SU-DHL-6 (cell line): ENCODE measurements around the gene SREBF2.

Experiments used
- H2AFZ ChIP-seq: fragments of 200-600 bp; sonication (generic); 2 replicates; pipeline ENCODE4 v1.6.1; 2014; ENCODE audit warnings: low read depth, mild to moderate bottlenecking, moderate library complexity, mixed read lengths, antibody characterized with exemption, low read length; ENCODE audit not compliant: severe bottlenecking
- H3F3A ChIP-seq: fragments of 200-600 bp; shearing (Covaris generic); 2 replicates; pipeline ENCODE4 v1.6.0; 2016; ENCODE audit warnings: antibody characterized with exemption, mild to moderate bottlenecking; ENCODE audit not compliant: insufficient read depth
- H3K27ac ChIP-seq: fragments of 200-600 bp; sonication (generic); 2 replicates; pipeline ENCODE4 v1.5.1; 2016; ENCODE audit warnings: low read depth, mild to moderate bottlenecking, low read length, moderate library complexity, mixed read lengths
- H3K27me3 ChIP-seq: fragments of 200-600 bp; sonication (generic), shearing (Covaris generic); 2 replicates; pipeline ENCODE4 v1.6.0; 2014; ENCODE audit warnings: mild to moderate bottlenecking, low read length
- H3K36me3 ChIP-seq: fragments of 200-600 bp; sonication (generic); 2 replicates; pipeline ENCODE4 v1.6.1; 2014; ENCODE audit warnings: mild to moderate bottlenecking, low read length, mixed read lengths
- H3K4me2 ChIP-seq: fragments of 300-600, 200-600 bp; shearing (Covaris generic), sonication (generic); 2 replicates; pipeline ENCODE4 v1.6.0; 2014; ENCODE audit warnings: low read length, low read depth, mild to moderate bottlenecking; ENCODE audit not compliant: poor library complexity, severe bottlenecking
- H3K4me3 ChIP-seq: fragments of 200-600 bp; sonication (generic); 2 replicates; pipeline ENCODE4 v1.5.1; 2014; ENCODE audit warnings: antibody characterized with exemption, low read length, mild to moderate bottlenecking, mixed read lengths; ENCODE audit not compliant: insufficient read depth, poor library complexity, severe bottlenecking
- H3K79me2 ChIP-seq: fragments of 200-600 bp; sonication (generic); 2 replicates; pipeline ENCODE4 v1.6.1; 2014; ENCODE audit warnings: mild to moderate bottlenecking, low read length, moderate library complexity; ENCODE audit not compliant: insufficient read depth
- H3K9ac ChIP-seq: fragments of 200-600 bp; sonication (generic); 2 replicates; pipeline ENCODE4 v1.7.0; 2014; ENCODE audit warnings: mild to moderate bottlenecking, low read length
- H3K9me2 ChIP-seq: fragments of 200-600 bp; sonication (generic); replicated peaks from 2 replicates; pipeline ENCODE4 v1.6.1; 2014; ENCODE audit warnings: low read length; ENCODE audit not compliant: insufficient read depth
- H3K9me3 ChIP-seq: fragments of 200-600 bp; sonication (generic); 2 replicates; pipeline ENCODE4 v1.6.1; 2014; ENCODE audit warnings: low read length, mixed read lengths; ENCODE audit not compliant: insufficient read depth
- H4K20me1 ChIP-seq: fragments of 200-600 bp; sonication (generic); 2 replicates; pipeline ENCODE4 v1.6.1; 2014; ENCODE audit warnings: low read depth, mild to moderate bottlenecking, antibody characterized with exemption, low read length, moderate library complexity, mixed read lengths
- EZH2phosphoT487 ChIP-seq: fragments of 200-600 bp; sonication (generic), shearing (Covaris generic); conservative IDR thresholded peaks from 2 replicates; pipeline ENCODE4 v1.6.1; 2018; ENCODE audit warnings: mild to moderate bottlenecking, antibody characterized with exemption, low read length, moderate library complexity, mixed read lengths
- TF ChIP-seq, protein P1 (sequence below): fragments of 200-600 bp; sonication (generic); IDR thresholded peaks from one replicate; pipeline ENCODE4 v1.5.1; 2017; ENCODE audit warnings: antibody characterized with exemption, mild to moderate bottlenecking, low read length, moderate library complexity; ENCODE audit not compliant: insufficient read depth, poor library complexity, severe bottlenecking

SREBF2 gene

DNA sequence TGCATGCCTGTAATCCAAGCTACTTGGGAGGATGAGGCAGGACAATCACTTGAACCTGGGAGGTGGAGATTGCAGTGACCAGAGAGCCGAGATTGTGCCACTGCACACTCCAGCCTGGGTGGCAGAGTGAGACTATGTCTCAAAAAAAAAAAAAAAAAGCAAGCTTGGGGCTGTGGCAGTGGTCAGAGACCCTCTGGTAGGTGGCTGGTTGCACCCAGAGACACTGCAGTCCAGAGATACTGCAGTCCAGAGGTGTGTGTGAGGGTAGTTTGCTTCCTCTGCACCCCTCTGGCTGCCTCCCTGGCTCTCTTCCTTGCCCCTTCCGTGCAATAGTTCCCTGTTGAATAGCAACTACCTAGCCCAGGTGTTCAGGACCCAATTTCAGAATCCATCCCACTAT, 34.2 kb upstream of the SREBF2 start:
- H3K4me2 ChIP-seq = no peak overlapping the region
- no peaks in the 10 kb centered on the region for H4K20me1 ChIP-seq
- H3K4me3 ChIP-seq = no peak overlapping the region
- no peaks in the 10 kb centered on the region for H3K9me3 ChIP-seq
- no peaks in the 10 kb centered on the region for H3K9me2 ChIP-seq
- TF ChIP-seq, protein P1, sequence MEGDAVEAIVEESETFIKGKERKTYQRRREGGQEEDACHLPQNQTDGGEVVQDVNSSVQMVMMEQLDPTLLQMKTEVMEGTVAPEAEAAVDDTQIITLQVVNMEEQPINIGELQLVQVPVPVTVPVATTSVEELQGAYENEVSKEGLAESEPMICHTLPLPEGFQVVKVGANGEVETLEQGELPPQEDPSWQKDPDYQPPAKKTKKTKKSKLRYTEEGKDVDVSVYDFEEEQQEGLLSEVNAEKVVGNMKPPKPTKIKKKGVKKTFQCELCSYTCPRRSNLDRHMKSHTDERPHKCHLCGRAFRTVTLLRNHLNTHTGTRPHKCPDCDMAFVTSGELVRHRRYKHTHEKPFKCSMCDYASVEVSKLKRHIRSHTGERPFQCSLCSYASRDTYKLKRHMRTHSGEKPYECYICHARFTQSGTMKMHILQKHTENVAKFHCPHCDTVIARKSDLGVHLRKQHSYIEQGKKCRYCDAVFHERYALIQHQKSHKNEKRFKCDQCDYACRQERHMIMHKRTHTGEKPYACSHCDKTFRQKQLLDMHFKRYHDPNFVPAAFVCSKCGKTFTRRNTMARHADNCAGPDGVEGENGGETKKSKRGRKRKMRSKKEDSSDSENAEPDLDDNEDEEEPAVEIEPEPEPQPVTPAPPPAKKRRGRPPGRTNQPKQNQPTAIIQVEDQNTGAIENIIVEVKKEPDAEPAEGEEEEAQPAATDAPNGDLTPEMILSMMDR = no peak
- no peak for TF ChIP-seq EZH2phosphoT487
- H3K27ac ChIP-seq = no peak overlapping the region
- H3K9ac ChIP-seq = no peak overlapping the region
- H3K79me2 ChIP-seq = peaks cover 15% of the 10 kb centered on the region; the same call in 1 of the 2 replicates
- 0 out of 2 replicates have a peak, but pooled peaks cover 3% of the 10 kb centered on the region for H3F3A ChIP-seq
- H2AFZ ChIP-seq = no peak overlapping the region
- no peaks in the 10 kb centered on the region for H3K36me3 ChIP-seq
- no peaks in the 10 kb centered on the region for H3K27me3 ChIP-seq

- no peaks in the 10 kb centered on the region for H3K27me3 ChIP-seq
- peak overlapping the region; percentile 83 for H3K4me2 ChIP-seq
- H2AFZ ChIP-seq = peak overlapping the region; percentile 94
- H3K9ac ChIP-seq = peak overlapping the region; percentile 72
- H3K4me3 ChIP-seq = peak overlapping the region; percentile 60
- 0 out of 2 replicates have a peak, but pooled peaks cover 3% of the 10 kb centered on the region for H3F3A ChIP-seq
- peaks cover 15% of the 10 kb centered on the region; the same call in 1 of the 2 replicates for H3K79me2 ChIP-seq
- no peaks in the 10 kb centered on the region for H3K9me3 ChIP-seq
- no peaks in the 10 kb centered on the region for H3K9me2 ChIP-seq
- H3K27ac ChIP-seq = no peak overlapping the region
- no peaks in the 10 kb centered on the region for H3K36me3 ChIP-seq
- no peaks in the 10 kb centered on the region for H4K20me1 ChIP-seq
- no peak for TF ChIP-seq EZH2phosphoT487
- TF ChIP-seq, protein P1 = no peak
These were observed 33.2 kb upstream of the SREBF2 start for GRCh38 chr22:41799486-41800347.

DNA sequence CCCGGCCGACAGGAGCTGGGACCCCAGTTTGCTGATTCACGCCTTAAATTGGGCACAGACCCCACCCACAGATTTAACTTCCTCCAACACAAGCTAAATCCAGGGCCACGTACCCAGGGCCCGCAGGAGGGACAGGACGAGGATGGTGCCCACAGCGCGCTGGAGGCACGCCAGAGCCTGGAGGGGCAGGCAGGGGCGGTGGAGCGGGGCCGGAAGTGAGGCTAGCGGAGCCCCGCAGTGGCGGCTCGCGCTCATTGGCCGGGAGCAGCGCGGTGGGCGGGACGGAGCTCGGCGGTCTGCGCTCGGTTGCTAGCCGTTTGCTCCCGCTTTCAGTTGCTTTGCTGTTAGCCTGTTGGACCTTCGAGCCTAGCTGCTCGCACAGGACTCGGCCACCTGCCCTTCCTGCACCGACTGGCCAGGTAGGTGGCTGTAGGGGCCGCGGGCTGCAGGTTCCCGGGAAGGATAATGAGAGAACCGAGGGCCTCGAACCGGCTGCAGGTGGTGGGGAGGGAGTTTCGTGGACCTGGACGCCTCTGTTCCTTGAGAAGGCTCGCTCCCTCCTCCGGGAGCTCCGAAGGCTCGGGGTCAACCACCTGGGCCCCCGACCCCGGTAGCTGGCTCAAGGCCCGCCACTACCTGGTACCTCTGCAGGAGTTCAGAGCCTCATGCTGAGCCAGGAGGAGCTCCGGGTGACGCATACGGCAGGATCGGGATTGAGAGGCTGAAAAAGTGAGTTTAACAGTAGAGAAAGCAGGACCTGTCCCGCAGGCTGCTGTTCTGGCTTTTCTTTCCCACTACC, 32.4 kb upstream of the SREBF2 start, which contains the start of gene CCDC134:
Gene CCDC134 (plus strand): TSS at position 332 of the 799 bp plus-strand sequence. CDS start 8,212 bp downstream, outside the sequence.
- peak within 1 kb of the TSS; percentile 60 for H3K4me3 ChIP-seq
- 0 out of 2 replicates have a peak within 1 kb of the TSS, but pooled peaks have one; percentile 2 for H3K27ac ChIP-seq
- no peaks in the 10 kb centered on the region for H3K9me3 ChIP-seq
- H4K20me1 ChIP-seq = no peaks in the 10 kb centered on the region
- TF ChIP-seq EZH2phosphoT487 = no peak
- TF ChIP-seq, protein P1 = no peak
- no peaks in the 10 kb centered on the region for H3K36me3 ChIP-seq
- H3K79me2 ChIP-seq = peaks cover 15% of the 10 kb centered on the region; the same call in 1 of the 2 replicates
- no peaks in the 10 kb centered on the region for H3K9me2 ChIP-seq
- no peaks in the 10 kb centered on the region for H3K27me3 ChIP-seq
- H3K4me2 ChIP-seq = peak within 1 kb of the TSS; percentile 83
- 0 out of 2 replicates have a peak, but pooled peaks cover 3% of the 10 kb centered on the region for H3F3A ChIP-seq
- peak within 1 kb of the TSS; percentile 72 for H3K9ac ChIP-seq
- H2AFZ ChIP-seq = peak within 1 kb of the TSS; percentile 94
